Ovary (tissue), 3 donors: ENCODE data around the gene NFIA.

Experiments
- CTCF ChIP-seq, 3 donors: fragments of 450-650 bp in 2 of 3; fragments of 200-600 bp in 1 of 3; IDR thresholded peaks; one replicate each; pipeline versions ENCODE4 v1.5.1 to v1.8.0; 2016 to 2022; ENCODE audit warnings: antibody characterized with exemption in 3 of 3, mild to moderate bottlenecking in 1 of 3
- POLR2A ChIP-seq: fragments of 450-650 bp; IDR thresholded peaks from one replicate; pipeline ENCODE4 v1.6.1; 2017; ENCODE audit warnings: antibody characterized with exemption, mild to moderate bottlenecking, moderate library complexity
- donor health status: DM: no; HTN: no; CAD: no.

DNA sequence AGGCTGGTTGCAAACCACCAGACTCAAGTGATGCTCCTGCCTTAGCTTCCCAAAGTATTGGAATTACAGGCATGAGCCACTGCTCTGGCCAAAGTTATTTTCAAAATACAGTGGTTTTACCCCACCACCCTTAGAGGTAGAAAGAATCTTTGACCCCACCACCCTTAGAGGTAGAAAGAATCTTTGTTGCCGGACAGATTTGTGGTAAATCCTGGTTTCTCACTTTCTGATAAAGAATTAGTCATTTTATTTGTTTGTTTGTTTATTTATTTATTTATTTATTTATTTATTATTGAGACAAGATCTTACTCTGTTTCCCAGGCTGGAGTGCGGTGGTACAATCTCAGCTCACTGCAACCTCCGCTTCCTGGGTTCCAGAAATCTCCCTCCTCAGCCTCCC lies 55.9 kb downstream of the NFIA start:
- TF ChIP-seq CTCF (IDR thresholded peaks at IDR 0.05): no peak
- no peak for TF ChIP-seq POLR2A
